Cardiac septum (tissue), 1 donor: Measurements from ENCODE around the gene FHOD1. TPM values are rescaled to one million over a fixed set of nuclear protein-coding genes. Genes with fewer than 3 reads are reported as not detected.

Experiments used
- DNase-seq: peaks from one replicate; pipeline ENCODE4 v3.0.0-alpha.2; 2020; ENCODE audit warnings: low spot score
- intact Hi-C: fragments of 100-400 bp; cut with DNase I; formaldehyde crosslinking; loops from one replicate; pipeline ENCODE4 v1.14.0; 2022
- total RNA-seq: library from RNA; stranded (reverse); fragmentation: NEBNext Ultra II Directional; extraction: Animal tissue kit (Norgen Biotek cat#: 25700); gene quantifications from one replicate; pipeline ENCODE4 v1.2.1, GENCODE V29; 2021
- donor health status: DM: no; HTN: no; CAD: no.

The FHOD1 gene
- total RNA-seq, 1 donor from 2014 or later = 33.4 TPM

GRCh38 chr16:67278773-67279295 lies 31.6 kb upstream of the FHOD1 start:
- intact Hi-C loops = no loop called here
- DNase-seq = no peak

GRCh38 chr16:67277999-67278772 lies 30.9 kb upstream of the FHOD1 start:
- intact Hi-C loops = no loop called here

GRCh38 chr16:67277294-67277998 lies 30.2 kb upstream of the FHOD1 start:
- intact Hi-C loops = no loop called here

More at GRCh38 chr16:67277999-67278772, 30.9 kb upstream of the FHOD1 start:
- DNase-seq = no peak

GRCh38 chr16:67275321-67275720 lies 28.0 kb upstream of the FHOD1 start:
- intact Hi-C loops = no loop called here
- DNase-seq = no peak

More at GRCh38 chr16:67277294-67277998, 30.2 kb upstream of the FHOD1 start:
- no peak for DNase-seq

GRCh38 chr16:67271446-67271845 lies 24.2 kb upstream of the FHOD1 start:
- intact Hi-C loops = no loop called here
- DNase-seq = no peak

- intact Hi-C loops = no loop called here
- no peak for DNase-seq
Measured at GRCh38 chr16:67270931-67271338, 23.7 kb upstream of the FHOD1 start.

GRCh38 chr16:67269766-67270165 lies 22.5 kb upstream of the FHOD1 start:
- intact Hi-C loops = no loop called here
- DNase-seq = no peak

GRCh38 chr16:67268136-67268579 lies 20.9 kb upstream of the FHOD1 start:
- intact Hi-C loops = no loop called here
- DNase-seq = no peak

- intact Hi-C loops = no loop called here
- DNase-seq = no peak
Measured at GRCh38 chr16:67265834-67266233, 18.6 kb upstream of the FHOD1 start.

GRCh38 chr16:67264866-67265265 lies 17.6 kb upstream of the FHOD1 start:
- DNase-seq = no peak
- intact Hi-C loops = loop anchor here (5.0 kb wide), 1 partner anchor 132 kb away; no protein-coding TSS in a partner anchor

GRCh38 chr16:67264277-67264676 lies 17.0 kb upstream of the FHOD1 start:
- intact Hi-C loops = loop anchor here (5.0 kb wide), 1 partner anchor 133 kb away; no protein-coding TSS in a partner anchor
- DNase-seq = no peak

GRCh38 chr16:67263201-67263600 lies 15.9 kb upstream of the FHOD1 start:
- no peak for DNase-seq
- intact Hi-C loops = loop anchor here (5.0 kb wide), 1 partner anchor 134 kb away; no protein-coding TSS in a partner anchor

- intact Hi-C loops = loop anchor here (5.0 kb wide), 1 partner anchor 137 kb away; no protein-coding TSS in a partner anchor
Measured at GRCh38 chr16:67260426-67261063, 13.3 kb upstream of the FHOD1 start.

GRCh38 chr16:67259705-67260104 lies 12.4 kb upstream of the FHOD1 start:
- DNase-seq = no peak
- intact Hi-C loops = loop anchor here (5.0 kb wide), 1 partner anchor 138 kb away; no protein-coding TSS in a partner anchor

More at GRCh38 chr16:67260426-67261063, 13.3 kb upstream of the FHOD1 start:
- no peak for DNase-seq

- intact Hi-C loops = no loop called here
- DNase-seq = no peak
Measured at GRCh38 chr16:67258161-67258835, 11.0 kb upstream of the FHOD1 start.

GRCh38 chr16:67257486-67258160 lies 10.3 kb upstream of the FHOD1 start:
- intact Hi-C loops = no loop called here
- DNase-seq = no peak

GRCh38 chr16:67256701-67257230 lies 9.5 kb upstream of the FHOD1 start:
- intact Hi-C loops = no loop called here
- no peak for DNase-seq

- intact Hi-C loops = no loop called here
- DNase-seq = no peak
Measured at GRCh38 chr16:67255553-67256221, 8.4 kb upstream of the FHOD1 start.
